HEK293T (cell line): ENCODE data around the gene ANK2.

Source experiments
- ARNT ChIP-seq: fragments of 450-650 bp; IDR thresholded peaks from 2 replicates; pipeline ENCODE4 v1.6.1; 2017; ENCODE audit warnings: mild to moderate bottlenecking
- BHLHE40 ChIP-seq: fragments of 450-650 bp; IDR thresholded peaks from 2 replicates; pipeline ENCODE4 v1.6.1; 2016; ENCODE audit warnings: mild to moderate bottlenecking, moderate library complexity, borderline replicate concordance
- CTBP1 ChIP-seq: fragments of 450-650 bp; IDR thresholded peaks from 2 replicates; pipeline ENCODE4 v1.6.1; 2016; ENCODE audit warnings: borderline replicate concordance
- ELF4 ChIP-seq: fragments of 450-650 bp; IDR thresholded peaks from 2 replicates; pipeline ENCODE4 v1.6.1; 2017; ENCODE audit warnings: antibody characterized with exemption
- FOXA1 ChIP-seq: fragments of 450-650 bp; IDR thresholded peaks from 2 replicates; pipeline ENCODE4 v1.6.1; 2016; ENCODE audit warnings: mild to moderate bottlenecking
- FOXK2 ChIP-seq: fragments of 450-650 bp; IDR thresholded peaks from 2 replicates; pipeline ENCODE4 v1.6.1; 2016; ENCODE audit warnings: mild to moderate bottlenecking
- FOXM1 ChIP-seq: fragments of 450-650 bp; IDR thresholded peaks from 2 replicates; pipeline ENCODE4 v1.6.1; 2017; ENCODE audit warnings: mild to moderate bottlenecking, borderline replicate concordance
- HDGF ChIP-seq: fragments of 450-650 bp; IDR thresholded peaks from 2 replicates; pipeline ENCODE4 v1.6.1; 2017; ENCODE audit warnings: antibody characterized with exemption, borderline replicate concordance
- LEF1 ChIP-seq: fragments of 450-650 bp; IDR thresholded peaks from 2 replicates; pipeline ENCODE4 v1.6.1; 2017; ENCODE audit warnings: mild to moderate bottlenecking, borderline replicate concordance
- NFRKB ChIP-seq: fragments of 450-650 bp; IDR thresholded peaks from 2 replicates; pipeline ENCODE4 v1.6.1; 2016; ENCODE audit warnings: mild to moderate bottlenecking, moderate library complexity
- PKNOX1 ChIP-seq: fragments of 450-650 bp; IDR thresholded peaks from 2 replicates; pipeline ENCODE4 v1.6.1; 2016
- SP1 ChIP-seq: fragments of 450-650 bp; IDR thresholded peaks from 2 replicates; pipeline ENCODE4 v1.6.1; 2017
- SUZ12 ChIP-seq: fragments of 450-650 bp; IDR thresholded peaks from 2 replicates; pipeline ENCODE4 v1.6.1; 2016; ENCODE audit warnings: mild to moderate bottlenecking
- TARDBP ChIP-seq: fragments of 450-650 bp; IDR thresholded peaks from 2 replicates; pipeline ENCODE4 v1.6.1; 2016

GRCh38 chr4:113145519-113146291 is 96.3 kb downstream of the ANK2 start:
- TF ChIP-seq FOXA1 = no peak
- TF ChIP-seq HDGF = no peak
- no peak for TF ChIP-seq FOXM1
- no peak for TF ChIP-seq SP1
- TF ChIP-seq FOXK2 = no peak
- no peak for TF ChIP-seq TARDBP
- no peak for TF ChIP-seq ARNT
- no peak for TF ChIP-seq PKNOX1
- TF ChIP-seq SUZ12 = no peak
- TF ChIP-seq BHLHE40 = no peak
- TF ChIP-seq ELF4 = no peak
- TF ChIP-seq NFRKB = no peak
- TF ChIP-seq LEF1 = no peak
- TF ChIP-seq CTBP1 = no peak
